Transverse colon (tissue), 4 donors: ENCODE data around the gene DBI. TPM values are rescaled to one million over a fixed set of nuclear protein-coding genes. Genes with fewer than 3 reads are reported as not detected.
"Not testable (repeated sequence)": the region's sequence is repeated elsewhere in the genome, so short reads cannot be mapped to it uniquely, and the experiment has no call there.

Experiments
- DNase-seq: peaks from one replicate; pipeline ENCODE4 v3.0.0-alpha.2; 2019
- H3K27ac ChIP-seq, 4 donors: fragments of 200-600 bp; sonication (generic); 2 replicates each; pipeline ENCODE4 v1.5.1; 2016 to 2018; ENCODE audit warnings: inconsistent platforms in 4 of 4
- H3K27me3 ChIP-seq: fragments of 200-600 bp; sonication (generic); 2 replicates; pipeline ENCODE4 v1.5.1; 2017; ENCODE audit warnings: inconsistent platforms
- H3K36me3 ChIP-seq, 4 donors: fragments of 200-600 bp; sonication (generic); 2 replicates each; pipeline ENCODE4 v1.5.1; 2017 to 2019; ENCODE audit warnings: inconsistent platforms in 4 of 4
- H3K4me1 ChIP-seq, 4 donors: fragments of 200-600 bp; sonication (generic); 2 replicates each; pipeline ENCODE4 v1.5.1; 2017 to 2020; ENCODE audit warnings: inconsistent platforms in 4 of 4
- H3K4me3 ChIP-seq, 4 donors: fragments of 200-600 bp; sonication (generic); 1 replicate in 1 of 4; 2 replicates in 3 of 4; pipeline versions ENCODE4 v1.5.1 to v1.6.1; 2017 to 2019; ENCODE audit warnings: inconsistent platforms in 4 of 4
- H3K9me3 ChIP-seq, 2 donors: fragments of 200-600 bp; sonication (generic); 2 replicates each; pipeline ENCODE4 v1.5.1; 2017 to 2019; ENCODE audit warnings: inconsistent platforms in 2 of 2
- EP300 ChIP-seq: sonication (generic); formaldehyde crosslinking; IDR thresholded peaks from one replicate; pipeline ENCODE4 v1.6.1; 2017; ENCODE audit warnings: antibody characterized with exemption, low read depth
- POLR2A ChIP-seq: fragments of 450-650 bp; IDR thresholded peaks from one replicate; pipeline ENCODE4 v1.6.1; 2016; ENCODE audit warnings: antibody characterized with exemption, mild to moderate bottlenecking, moderate library complexity
- POLR2AphosphoS5 ChIP-seq, 3 donors: sonication (generic); formaldehyde crosslinking; IDR thresholded peaks; one replicate each; pipeline ENCODE4 v1.6.1; 2016; ENCODE audit warnings: antibody characterized with exemption in 3 of 3
- WGBS, 2 donors: methylation state at CpG; one replicate each; pipeline ENCODE4 v1.1.5; 2018; ENCODE audit warnings: low coverage in 1 of 2; 5-methylcytosine and 5-hydroxymethylcytosine counted together
- in situ Hi-C, 4 donors: fragments of 200-750 bp; cut with MboI; loops; one replicate each; pipeline versions ENCODE4 v1.15.0 to v1.15.1; 2017; ENCODE audit warnings: low sequenced_read_pairs in 3 of 4, low pct_ligation_motif_present in 1 of 4, low pct_unique_long_range_greater_than_20kb in 1 of 4
- intact Hi-C: fragments of 100-400 bp; cut with DNase I; formaldehyde crosslinking; loops from one replicate; pipeline ENCODE4 v1.15.1; 2023; ENCODE audit warnings: low total_unique reads
- total RNA-seq, 4 donors: library from RNA; depleted of rRNA; stranded (reverse); fragments of >200 nt; gene quantifications; one replicate each; pipeline ENCODE4 v1.1.0, GENCODE V29; 2016
- TF ChIP-seq, protein P1 (sequence below), 5 experiments: fragments of 200-600 bp in 3 of 5; fragments of 450-650 bp in 2 of 5; sonication (generic) in 3 of 5; IDR thresholded peaks; 1 replicate in 2 of 5; 2 replicates in 3 of 5; pipeline ENCODE4 v1.5.1; 2016 to 2017; ENCODE audit warnings: antibody characterized with exemption in 5 of 5, inconsistent platforms in 3 of 5, mild to moderate bottlenecking in 2 of 5, moderate library complexity in 1 of 5

Gene DBI
- total RNA-seq, 4 donors from 2014 or later, result 33.8 to 212 (median 149) TPM

DNA sequence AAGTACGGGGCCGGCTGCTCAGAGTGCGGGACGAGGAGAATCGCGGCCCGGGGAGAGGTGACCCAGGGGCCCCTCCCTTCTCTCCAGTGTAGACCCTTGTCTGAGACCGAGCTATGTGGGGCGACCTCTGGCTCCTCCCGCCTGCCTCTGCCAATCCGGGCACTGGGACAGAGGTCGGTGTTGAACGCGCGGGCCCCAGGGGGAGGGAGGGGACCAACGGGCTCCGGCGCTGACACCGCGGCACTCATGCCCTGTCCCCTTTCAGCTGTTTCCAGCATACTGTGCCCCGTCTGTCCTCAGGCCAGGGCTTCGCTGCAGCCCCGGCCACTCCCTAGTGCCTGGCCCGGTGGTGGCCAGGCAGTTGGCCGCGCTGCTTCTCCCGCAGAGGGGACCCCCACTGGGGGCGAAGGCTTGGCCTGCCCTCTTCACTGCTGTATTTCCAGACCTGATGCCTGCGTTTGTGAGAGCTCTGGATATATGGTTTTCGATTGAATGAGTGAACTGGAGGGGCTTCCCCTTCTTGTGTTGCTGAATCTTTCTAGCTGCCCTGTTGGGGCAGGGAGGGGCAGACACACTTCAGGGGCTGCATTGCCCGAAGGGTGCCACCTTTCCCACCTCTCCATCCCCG is 809 bp downstream of the DBI start:
- Histone ChIP-seq H3K27me3 (no peaks in the 10 kb centered on the region), H3K36me3 (peaks cover 0 to 41% (median 11%) of the 10 kb centered on the region in 4 donors), H3K4me1 (peaks cover 13 to 38% (median 24%) of the 10 kb centered on the region in 4 donors), H3K4me3 (peak overlapping the region; percentile 26 to 67 (median 66)), H3K9me3 (no peaks in the 10 kb centered on the region), H3K27ac (peak overlapping the region; percentile 89 to 95 (median 94))
- DNase-seq, result peak; percentile 79
- TF ChIP-seq, protein P1, sequence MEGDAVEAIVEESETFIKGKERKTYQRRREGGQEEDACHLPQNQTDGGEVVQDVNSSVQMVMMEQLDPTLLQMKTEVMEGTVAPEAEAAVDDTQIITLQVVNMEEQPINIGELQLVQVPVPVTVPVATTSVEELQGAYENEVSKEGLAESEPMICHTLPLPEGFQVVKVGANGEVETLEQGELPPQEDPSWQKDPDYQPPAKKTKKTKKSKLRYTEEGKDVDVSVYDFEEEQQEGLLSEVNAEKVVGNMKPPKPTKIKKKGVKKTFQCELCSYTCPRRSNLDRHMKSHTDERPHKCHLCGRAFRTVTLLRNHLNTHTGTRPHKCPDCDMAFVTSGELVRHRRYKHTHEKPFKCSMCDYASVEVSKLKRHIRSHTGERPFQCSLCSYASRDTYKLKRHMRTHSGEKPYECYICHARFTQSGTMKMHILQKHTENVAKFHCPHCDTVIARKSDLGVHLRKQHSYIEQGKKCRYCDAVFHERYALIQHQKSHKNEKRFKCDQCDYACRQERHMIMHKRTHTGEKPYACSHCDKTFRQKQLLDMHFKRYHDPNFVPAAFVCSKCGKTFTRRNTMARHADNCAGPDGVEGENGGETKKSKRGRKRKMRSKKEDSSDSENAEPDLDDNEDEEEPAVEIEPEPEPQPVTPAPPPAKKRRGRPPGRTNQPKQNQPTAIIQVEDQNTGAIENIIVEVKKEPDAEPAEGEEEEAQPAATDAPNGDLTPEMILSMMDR (IDR thresholded peaks at IDR 0.05), result no peak
- TF ChIP-seq POLR2AphosphoS5 (IDR thresholded peaks at IDR 0.05), result peak in 2 of 3 donors; percentile 29 to 34
- intact Hi-C loops (no loop called here), in situ Hi-C loops (no loop called here)
- 4% methylated on average over 27 of the region's 32 CpGs; no CpG with 5 or more reads in 1 of the 2 donors for WGBS, 2 donors

DNA sequence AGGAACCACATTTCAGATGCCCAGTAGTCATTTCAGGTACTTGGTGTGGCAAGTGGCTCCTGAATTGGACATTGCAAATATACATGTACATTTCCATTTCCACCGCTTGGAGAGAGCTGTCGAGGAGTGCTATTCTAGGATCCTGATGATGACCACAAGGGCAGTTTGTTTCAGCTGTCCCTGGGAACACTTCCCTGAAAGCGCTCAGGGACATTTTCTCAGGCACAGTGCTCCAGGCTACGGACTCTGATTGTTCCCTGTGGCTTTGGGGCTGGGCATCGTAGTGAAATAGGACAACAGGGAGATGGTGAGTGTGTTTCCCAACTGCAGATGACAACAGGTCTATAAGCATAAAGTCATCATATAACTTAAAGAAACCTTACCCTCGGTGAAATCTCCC is 3.1 kb downstream of the DBI start:
- Histone ChIP-seq H3K9me3 (no peaks in the 10 kb centered on the region), H3K27ac (no peak overlapping the region), H3K36me3 (peaks cover 0 to 51% (median 18%) of the 10 kb centered on the region in 4 donors), H3K4me3 (no peak overlapping the region), H3K27me3 (no peaks in the 10 kb centered on the region), H3K4me1 (peaks cover 13 to 29% (median 22%) of the 10 kb centered on the region in 4 donors)
- TF ChIP-seq POLR2A (no peak), POLR2AphosphoS5 (IDR thresholded peaks at IDR 0.05) (no peak), EP300 (no peak)
- TF ChIP-seq, protein P1 (IDR thresholded peaks at IDR 0.05), result no peak
- 97 to 100% methylated on average over 3 to 6 of the region's 6 CpGs for WGBS, 2 donors
- in situ Hi-C loops (no loop called here), intact Hi-C loops (no loop called here)
- DNase-seq, result no peak

DNA sequence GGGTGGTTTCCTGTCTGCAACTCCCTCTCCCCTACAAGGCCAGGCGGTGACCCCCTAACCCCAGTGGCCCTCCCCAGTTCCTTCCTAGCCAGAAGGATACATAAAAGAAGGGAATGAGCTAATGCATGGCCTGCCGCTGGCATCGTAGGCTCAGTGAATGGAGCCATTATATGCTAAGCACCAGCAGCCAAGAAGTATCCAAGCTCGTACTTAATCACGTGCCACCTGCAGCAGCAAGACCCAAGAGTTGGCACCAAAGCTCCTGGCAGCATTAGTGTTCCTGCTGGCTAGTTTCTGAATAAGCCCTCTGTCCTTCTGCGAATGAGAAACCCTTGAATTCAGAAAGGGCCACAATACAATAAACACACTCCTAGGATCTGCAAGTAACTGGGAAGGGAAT is 4.3 kb downstream of the DBI start:
- Histone ChIP-seq H3K4me3 (no peak overlapping the region), H3K4me1 (peaks cover 5 to 17% (median 13%) of the 10 kb centered on the region in 4 donors), H3K27ac (no peak overlapping the region), H3K36me3 (peaks cover 0 to 51% (median 18%) of the 10 kb centered on the region in 4 donors), H3K9me3 (no peaks in the 10 kb centered on the region), H3K27me3 (no peaks in the 10 kb centered on the region)
- WGBS, 2 donors, result 99% methylated on average over 6 of the region's 6 CpGs; no CpG with 5 or more reads in 1 of the 2 donors
- no peak for DNase-seq
- in situ Hi-C loops, result no loop called here
- no peak for TF ChIP-seq EP300
- no peak for TF ChIP-seq POLR2A
- TF ChIP-seq POLR2AphosphoS5 (IDR thresholded peaks at IDR 0.05), result no peak
- TF ChIP-seq, protein P1 (IDR thresholded peaks at IDR 0.05), result no peak
- intact Hi-C loops, result no loop called here

DNA sequence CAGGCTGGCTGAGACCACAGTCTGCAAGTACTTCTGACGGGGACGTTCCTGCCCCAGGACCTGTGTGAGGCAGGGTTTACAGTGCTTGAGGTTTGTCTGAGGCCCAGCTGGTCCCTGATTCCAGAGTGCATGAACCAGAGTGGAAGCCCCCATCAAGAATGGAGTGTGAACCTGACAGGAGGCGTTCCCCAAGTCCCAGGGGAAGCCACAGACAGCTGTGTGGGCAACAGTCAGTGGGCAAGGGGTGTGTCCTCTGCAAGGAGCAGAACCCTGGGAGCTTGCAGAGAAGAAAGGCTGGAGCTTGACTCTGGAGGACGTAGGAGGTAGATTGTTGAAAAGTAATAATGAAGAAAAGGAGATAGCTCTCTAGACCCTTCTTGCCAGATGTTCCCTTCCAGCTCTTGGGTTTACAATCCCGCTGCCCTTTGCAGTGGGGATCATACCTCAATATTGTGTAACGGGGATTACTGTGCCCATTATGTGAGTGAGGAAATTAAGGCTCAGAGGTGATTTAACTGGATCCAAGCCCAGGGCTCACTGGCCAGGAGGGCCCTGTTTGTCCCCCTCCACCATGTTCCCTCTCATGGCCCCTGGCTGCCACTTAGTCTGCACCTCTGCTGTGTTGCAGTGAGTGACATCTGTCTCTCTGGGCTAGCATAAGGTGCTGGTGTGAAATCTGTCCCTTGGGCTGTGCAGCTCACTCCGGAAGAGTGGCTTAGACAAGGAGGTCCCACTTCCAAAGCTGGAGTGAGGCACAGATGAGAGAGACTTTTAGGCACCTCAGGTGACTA is 6.2 kb downstream of the DBI start:
- Histone ChIP-seq H3K4me3 (no peak overlapping the region), H3K27me3 (no peaks in the 10 kb centered on the region), H3K27ac (no peak overlapping the region), H3K36me3 (peaks cover 0 to 51% (median 18%) of the 10 kb centered on the region in 4 donors), H3K4me1 (peaks cover 2 to 12% (median 9%) of the 10 kb centered on the region in 4 donors), H3K9me3 (no peaks in the 10 kb centered on the region)
- WGBS, 2 donors, result 80 to 96% methylated on average over 1 to 7 of the region's 7 CpGs
- no peak for DNase-seq
- TF ChIP-seq, protein P1 (IDR thresholded peaks at IDR 0.05), result no peak
- TF ChIP-seq POLR2A, result no peak
- no peak for TF ChIP-seq EP300
- no peak for TF ChIP-seq POLR2AphosphoS5 (IDR thresholded peaks at IDR 0.05)
- in situ Hi-C loops (no loop called here), intact Hi-C loops (no loop called here)

DNA sequence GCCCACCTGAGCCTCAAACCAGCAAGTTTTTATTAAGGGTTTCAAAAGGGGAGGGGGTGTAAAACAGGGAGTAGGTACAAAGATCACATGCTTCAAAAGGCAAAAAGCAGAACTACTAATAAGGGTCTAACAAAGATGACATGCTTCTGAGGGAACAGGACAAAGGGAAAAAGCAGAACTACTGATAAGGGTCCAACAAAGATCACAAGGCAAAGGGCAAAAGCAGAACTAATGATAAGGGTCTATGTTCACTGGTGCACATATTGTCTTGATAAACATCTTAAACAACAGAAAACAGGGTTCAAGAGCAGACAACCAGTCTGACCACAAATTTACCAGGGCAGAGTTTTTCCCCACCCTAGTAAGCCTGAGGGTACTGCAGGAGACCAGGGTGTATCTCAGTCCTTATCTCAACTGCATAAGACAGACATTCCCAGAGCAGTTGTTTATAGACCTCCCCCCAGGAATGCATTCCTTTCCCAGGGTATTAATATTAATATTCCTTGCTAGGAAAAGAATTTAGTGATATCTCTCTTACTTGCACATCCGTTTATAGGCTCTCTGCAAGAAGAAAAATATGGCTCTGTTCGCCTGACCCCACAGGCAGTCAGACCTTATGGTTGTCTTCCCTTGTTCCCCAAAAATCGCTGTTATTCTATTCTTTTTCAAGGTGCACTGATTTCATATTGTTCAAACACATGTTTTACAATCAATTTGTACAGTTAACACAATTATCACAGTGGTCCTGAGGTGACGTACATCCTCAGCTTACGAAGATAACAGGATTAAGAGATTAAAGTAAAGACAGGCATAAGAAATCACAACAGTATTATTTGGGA is 7.3 kb downstream of the DBI start:
- DNase-seq, H3K4me3 ChIP-seq, H3K4me1 ChIP-seq, H3K9me3 ChIP-seq, intact Hi-C loops, in situ Hi-C loops, H3K27ac ChIP-seq, H3K27me3 ChIP-seq: not testable (repeated sequence)
- 96 to 100% methylated on average over 5 of the region's 5 CpGs for WGBS, 2 donors
- H3K36me3 ChIP-seq, result peaks cover 0 to 43% (median 18%) of the 10 kb centered on the region in 4 donors

DNA sequence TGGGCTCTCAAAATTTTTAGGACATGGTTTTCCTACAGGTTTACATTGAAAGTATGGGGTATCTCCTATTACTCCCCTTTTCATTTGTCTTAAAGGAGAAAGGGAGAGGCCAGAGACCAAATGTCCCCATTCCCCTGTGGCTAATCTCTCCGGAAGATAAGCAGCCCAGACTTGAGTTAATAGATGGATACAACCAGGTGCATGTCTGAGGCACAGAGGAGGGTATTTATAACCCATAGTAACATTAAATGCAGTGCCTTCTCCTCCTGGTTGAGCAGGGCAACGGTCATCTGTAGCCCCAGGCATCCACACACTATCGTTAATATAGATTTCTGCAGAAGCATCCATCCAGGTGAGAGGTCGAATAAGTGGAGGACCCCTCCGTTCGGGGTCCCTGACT is 9.6 kb downstream of the DBI start:
- H3K4me1 ChIP-seq, in situ Hi-C loops, DNase-seq, H3K4me3 ChIP-seq, H3K27ac ChIP-seq, intact Hi-C loops, H3K27me3 ChIP-seq, H3K9me3 ChIP-seq: not testable (repeated sequence)
- 67 to 93% methylated on average over 1 to 6 of the region's 6 CpGs for WGBS, 2 donors
- H3K36me3 ChIP-seq, result peaks cover 0 to 26% (median 11%) of the 10 kb centered on the region in 4 donors
